ENCODE data around the gene PLEKHG2.

DNA sequence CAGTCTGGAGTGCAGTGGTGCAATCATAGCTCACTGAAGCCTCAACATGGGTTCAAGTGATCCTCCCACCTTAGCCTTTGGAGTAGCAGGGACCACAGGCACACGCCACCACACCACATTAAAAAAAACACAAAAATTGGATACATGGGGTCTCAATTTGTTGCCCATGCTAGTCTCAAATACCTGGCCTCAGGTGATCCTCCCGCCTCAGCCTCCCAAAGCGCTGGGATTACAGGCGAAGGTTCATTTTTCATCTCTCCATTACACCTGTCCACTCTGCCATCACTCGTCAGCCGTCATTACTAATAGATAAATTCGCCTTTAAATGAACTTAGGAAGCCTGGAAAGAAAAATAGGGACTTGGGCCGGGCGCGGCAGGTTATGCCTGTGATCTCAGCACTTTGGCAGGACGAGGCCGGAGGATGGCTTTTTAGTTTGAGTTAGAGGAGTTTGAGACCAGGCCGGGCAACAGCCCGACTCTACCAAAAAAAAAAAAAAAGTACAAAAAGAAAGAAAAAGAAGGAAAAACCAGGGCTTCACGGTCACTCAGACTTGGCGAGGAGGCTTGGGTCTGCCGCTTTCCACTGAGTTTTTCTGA, 32.2 kb downstream of the PLEKHG2 start:
- TF ChIP-seq, protein P1, sequence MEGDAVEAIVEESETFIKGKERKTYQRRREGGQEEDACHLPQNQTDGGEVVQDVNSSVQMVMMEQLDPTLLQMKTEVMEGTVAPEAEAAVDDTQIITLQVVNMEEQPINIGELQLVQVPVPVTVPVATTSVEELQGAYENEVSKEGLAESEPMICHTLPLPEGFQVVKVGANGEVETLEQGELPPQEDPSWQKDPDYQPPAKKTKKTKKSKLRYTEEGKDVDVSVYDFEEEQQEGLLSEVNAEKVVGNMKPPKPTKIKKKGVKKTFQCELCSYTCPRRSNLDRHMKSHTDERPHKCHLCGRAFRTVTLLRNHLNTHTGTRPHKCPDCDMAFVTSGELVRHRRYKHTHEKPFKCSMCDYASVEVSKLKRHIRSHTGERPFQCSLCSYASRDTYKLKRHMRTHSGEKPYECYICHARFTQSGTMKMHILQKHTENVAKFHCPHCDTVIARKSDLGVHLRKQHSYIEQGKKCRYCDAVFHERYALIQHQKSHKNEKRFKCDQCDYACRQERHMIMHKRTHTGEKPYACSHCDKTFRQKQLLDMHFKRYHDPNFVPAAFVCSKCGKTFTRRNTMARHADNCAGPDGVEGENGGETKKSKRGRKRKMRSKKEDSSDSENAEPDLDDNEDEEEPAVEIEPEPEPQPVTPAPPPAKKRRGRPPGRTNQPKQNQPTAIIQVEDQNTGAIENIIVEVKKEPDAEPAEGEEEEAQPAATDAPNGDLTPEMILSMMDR (IDR thresholded peaks at IDR 0.05), result no peak
- no peak for TF ChIP-seq POLR2A (IDR thresholded peaks at IDR 0.05)
